HTERT RPE-1 (cell line): Measurements from ENCODE around the gene TBC1D10B.

Experiments used
- in situ Hi-C: fragments of 300-500 bp; cut with MboI; formaldehyde crosslinking; loops from 4 replicates; pipeline ENCODE4 v1.14.3; 2020; ENCODE audit warnings: low sequenced_read_pairs

TBC1D10B gene

GRCh38 chr16:30375864-30376263 is 5.6 kb upstream of the TBC1D10B start:
- in situ Hi-C loops = no loop called here

DNA sequence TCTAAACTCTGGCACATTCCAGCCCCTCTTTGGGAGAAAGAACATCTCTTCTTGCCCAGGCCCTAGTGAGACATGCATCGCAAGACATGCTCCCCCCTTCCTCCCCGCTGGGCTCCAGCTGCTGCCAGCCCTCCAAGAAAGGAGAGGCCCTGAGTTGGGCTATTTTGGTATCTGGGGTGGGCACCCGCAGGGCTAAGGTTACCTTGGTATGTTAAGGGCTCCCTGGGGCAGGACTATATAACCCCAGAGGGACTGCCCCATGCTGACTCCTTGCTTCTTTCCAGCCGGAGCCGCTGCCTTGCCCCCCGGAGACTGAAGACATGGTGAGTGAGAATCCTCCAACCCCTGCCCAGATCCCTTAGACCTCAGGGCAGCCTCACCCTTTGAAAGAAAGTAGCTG is 4.2 kb upstream of the TBC1D10B start, which contains the start of gene MYL11:
Gene MYL11, plus strand, starts transcription at position 265 of the 400 bp plus-strand sequence. Its CDS starts 56 bp downstream, at position 321.
- in situ Hi-C loops = no loop called here

DNA sequence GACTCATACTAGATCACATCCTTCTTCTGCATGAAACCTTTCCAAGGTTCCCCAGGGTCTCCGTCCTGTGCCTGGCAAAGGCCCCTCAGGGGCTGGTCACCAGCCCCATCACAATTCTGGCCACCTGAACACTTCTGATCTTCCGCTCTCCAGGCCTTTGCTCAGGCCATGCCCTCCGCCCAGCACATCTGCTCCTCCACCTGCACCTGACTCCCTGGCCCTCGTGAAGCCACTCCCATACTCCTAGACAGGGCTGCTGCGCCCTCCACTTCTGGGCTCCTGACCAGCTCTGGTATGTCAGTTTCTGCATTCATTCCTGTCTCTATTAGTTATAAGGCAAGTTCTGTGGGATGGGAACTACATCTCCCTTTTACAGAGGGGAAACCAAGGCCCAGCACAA is 2.4 kb upstream of the TBC1D10B start:
- in situ Hi-C loops = no loop called here

DNA sequence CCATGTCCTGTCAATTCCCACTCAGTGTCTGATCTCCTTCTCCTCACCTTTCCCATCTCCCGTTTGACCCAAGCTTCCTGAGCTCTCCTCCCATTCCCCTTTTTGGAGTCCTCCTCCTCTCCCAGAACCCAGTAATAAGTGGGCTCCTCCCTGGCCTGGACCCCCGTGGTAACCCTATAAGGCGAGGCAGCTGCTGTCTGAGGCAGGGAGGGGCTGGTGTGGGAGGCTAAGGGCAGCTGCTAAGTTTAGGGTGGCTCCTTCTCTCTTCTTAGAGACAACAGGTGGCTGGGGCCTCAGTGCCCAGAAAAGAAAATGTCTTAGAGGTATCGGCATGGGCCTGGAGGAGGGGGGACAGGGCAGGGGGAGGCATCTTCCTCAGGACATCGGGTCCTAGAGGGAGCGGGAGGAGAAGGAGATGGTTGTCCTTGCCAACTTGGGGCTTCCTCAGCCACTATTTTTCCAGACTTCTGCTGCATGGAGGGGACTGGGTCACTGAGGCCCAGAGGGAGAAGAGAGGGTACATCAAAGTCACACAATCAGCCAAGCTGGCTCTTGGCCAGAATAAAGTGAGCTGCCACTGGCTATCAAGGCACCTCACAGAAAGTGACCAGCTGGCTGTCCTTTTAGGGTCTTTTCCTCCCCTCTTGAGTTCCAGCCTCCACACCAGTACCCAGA is 1.9 kb upstream of the TBC1D10B start:
- in situ Hi-C loops = no loop called here

GRCh38 chr16:30371248-30371816 is 1.0 kb upstream of the TBC1D10B start:
- in situ Hi-C loops = no loop called here

DNA sequence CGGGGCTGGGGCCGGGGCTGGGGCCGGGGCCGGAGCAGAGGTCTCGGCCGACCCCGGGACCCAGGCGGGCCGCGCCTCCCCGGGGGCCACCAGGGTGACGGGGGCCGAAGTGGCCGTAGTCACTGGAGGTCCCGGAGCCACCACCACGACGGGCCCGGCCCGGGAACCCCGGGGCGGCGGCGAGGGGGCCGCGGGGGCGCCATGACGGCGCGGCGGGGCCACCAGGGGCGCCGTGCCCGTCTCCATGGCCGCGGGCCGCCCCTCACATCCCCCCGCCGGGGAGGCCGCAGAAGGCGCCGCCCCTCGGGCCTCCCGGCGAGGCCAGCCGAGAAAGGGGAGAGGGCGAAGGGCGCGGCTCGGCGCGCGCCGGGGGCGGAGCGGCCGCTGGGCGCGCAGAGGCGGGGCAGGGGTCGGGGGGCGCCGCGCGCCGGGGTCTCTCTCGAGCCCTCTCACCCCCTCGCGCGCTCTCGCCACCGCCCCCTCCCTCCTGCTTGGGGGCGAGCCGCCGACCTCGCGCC is 297 bp downstream of the TBC1D10B start:
- in situ Hi-C loops = no loop called here

DNA sequence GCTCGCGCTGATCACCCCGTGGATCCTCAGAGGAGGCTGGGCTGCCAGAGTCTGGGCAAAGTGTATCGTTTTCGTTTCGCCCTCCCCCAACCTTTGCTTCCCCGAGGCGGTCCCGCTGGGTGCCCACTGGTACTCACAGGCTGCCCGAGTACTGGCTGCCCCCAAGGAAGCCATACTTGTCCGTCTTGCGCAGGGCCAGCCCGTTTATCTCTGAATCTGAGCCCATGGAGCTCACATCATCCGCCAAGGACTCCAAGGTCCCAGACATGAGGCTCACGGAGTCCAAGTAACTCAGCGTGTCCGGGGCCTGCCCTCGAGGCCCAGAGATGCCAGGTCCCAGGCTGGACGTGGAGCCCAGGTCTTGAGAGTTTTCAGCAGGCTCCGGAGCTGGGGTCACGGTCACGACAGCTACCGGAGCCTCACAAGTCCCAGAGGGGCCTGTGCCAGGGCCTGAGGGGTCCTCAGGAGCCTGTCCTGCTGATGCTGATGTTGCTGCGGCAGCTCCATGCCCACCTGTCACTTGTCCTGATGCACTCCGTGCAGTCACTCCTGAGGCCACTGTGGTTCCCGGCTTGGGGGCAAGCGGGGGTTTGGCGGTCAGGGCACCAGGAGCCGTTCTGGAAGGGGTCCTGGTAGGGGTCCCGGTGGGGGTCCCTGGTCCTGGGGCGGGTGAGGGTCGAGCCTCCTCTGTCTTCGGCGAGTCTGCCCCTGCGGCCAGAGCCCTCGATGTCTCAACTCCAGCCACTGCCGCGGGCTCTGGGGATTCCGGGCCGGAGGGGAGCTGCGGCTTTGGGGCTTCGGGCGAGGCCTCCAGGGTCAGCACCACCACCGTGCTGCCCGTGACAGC is 980 bp downstream of the TBC1D10B start:
- in situ Hi-C loops = no loop called here

GRCh38 chr16:30368792-30369090 is 1.6 kb downstream of the TBC1D10B start:
- in situ Hi-C loops = no loop called here

GRCh38 chr16:30368122-30368791 is 2.0 kb downstream of the TBC1D10B start:
- in situ Hi-C loops = no loop called here

GRCh38 chr16:30367349-30368009 is 2.8 kb downstream of the TBC1D10B start:
- in situ Hi-C loops = no loop called here

- in situ Hi-C loops = no loop called here
Measured at GRCh38 chr16:30366511-30366910, 3.8 kb downstream of the TBC1D10B start.

- in situ Hi-C loops = no loop called here
Measured at GRCh38 chr16:30365200-30365599, 5.1 kb downstream of the TBC1D10B start.

DNA sequence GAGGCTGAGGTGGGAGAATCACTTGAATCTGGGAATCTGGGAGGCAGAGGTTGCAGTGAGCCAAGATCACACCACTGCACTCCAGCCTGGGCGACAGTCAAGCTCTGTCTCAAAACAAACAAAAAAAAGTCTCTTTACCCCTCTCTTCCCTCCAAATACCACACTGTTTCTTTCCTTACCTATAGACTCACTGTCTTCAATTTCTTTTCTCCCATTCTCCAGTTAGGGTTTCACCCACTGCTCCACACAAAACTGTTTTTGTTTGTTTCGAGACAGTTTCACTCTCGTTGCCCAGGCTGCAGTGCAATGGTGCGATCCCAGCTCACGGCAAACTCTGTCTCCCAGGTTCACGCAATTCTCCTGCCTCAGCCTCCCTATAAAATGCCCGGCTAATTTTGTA is 9.1 kb downstream of the TBC1D10B start:
- in situ Hi-C loops = no loop called here

GRCh38 chr16:30359871-30360170 is 10.5 kb downstream of the TBC1D10B start:
- in situ Hi-C loops = no loop called here

DNA sequence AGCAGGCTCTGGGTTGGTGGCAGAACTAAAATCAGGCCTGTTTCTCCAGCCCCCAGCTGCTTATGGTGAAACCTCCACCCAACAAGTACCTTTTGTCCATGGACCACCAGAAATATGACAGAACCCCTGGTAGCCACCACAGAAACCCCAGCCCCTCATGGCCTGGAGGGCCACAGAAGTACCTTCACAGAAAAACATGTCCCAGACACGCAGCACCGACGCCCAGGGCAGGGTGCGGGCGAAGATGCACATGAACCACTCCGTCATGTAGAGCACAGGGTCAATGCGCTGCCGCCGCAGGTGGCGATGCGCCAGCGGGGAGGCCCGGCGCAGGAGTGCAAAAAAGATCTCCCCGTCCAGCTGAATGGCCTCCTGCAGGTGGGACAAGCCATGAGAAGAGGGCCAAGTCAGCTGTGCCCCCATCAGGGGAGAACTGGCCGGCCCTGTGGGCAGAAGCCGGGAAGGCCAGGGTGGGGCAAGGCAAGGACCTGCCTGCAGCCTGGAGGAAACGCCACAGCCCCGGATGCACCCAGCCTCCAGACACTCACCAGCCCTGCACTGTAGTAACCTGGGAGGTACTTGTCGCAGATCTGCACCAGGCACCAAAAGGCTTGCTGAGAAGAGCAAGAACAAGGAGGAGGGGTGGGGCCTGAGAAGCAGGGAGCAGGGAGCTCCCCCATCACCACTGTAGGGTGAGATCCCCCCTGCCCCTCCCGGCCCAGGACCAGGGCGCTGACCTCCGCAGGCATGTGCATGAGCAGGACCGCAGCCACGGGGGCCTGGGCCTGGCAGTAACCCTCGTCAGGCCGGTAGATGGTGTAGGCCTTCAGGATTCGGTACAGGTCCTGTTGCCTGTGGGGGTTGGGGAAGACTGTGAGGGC is 11.1 kb downstream of the TBC1D10B start:
- in situ Hi-C loops = no loop called here

- in situ Hi-C loops = no loop called here
Measured at GRCh38 chr16:30358577-30358936, 11.7 kb downstream of the TBC1D10B start.

DNA sequence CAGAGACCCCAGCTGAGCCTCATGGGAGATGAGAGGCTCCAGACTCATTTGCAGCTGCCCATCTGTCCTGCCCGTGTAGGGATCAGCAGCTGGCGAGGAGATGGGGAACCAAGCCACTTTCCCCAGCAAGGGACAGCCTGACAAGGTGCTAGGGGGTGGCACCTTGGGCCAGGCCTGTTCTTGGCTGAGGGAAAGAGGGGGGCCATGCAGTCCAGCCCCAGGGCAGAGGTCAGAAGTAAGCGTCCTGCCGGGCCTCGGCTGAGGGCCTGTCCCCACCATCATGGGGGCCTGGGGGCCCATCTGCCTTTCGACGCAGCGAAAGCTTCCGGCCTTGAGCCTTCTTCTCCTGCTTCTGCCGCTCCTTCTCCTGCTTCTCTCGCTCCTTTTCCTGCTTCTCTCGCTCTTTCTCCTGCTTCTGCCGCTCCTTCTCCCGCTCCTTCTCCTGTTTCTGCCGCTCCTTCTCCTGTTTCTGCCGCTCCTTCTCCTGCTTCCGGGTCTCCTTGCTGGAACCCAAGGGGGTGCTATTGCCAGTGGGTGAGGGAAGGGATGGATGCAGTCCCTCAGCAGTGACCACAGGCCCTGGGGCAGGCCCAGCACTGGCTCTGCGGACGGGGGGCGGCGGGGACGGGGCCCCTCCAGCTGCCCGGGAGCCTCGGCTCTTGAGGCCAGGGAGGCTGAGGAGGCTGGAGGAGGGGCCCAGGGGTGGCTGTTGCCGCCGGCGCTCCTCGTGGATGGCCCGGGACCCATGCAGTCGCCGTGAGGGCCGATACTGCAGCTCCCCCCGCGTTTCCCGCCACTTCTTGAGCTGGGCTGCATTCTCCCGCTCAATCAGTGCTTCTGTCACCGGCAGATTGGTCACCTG is 12.3 kb downstream of the TBC1D10B start:
- in situ Hi-C loops = no loop called here

- in situ Hi-C loops = no loop called here
Measured at GRCh38 chr16:30357085-30357714, 13.1 kb downstream of the TBC1D10B start.
